SK-N-MC (cell line): ENCODE data around the gene TRMT10C.

ENCODE experiments used
- EZH2 ChIP-seq: fragments of 200-600 bp; sonication (generic); IDR thresholded peaks from one replicate; pipeline ENCODE4 v1.6.1; 2017; ENCODE audit warnings: antibody characterized with exemption
- POLR2AphosphoS5 ChIP-seq: IDR thresholded peaks from 2 replicates; pipeline ENCODE4 v1.6.1; 2012; ENCODE audit warnings: mild to moderate bottlenecking, low read depth, low read length, borderline replicate concordance

DNA sequence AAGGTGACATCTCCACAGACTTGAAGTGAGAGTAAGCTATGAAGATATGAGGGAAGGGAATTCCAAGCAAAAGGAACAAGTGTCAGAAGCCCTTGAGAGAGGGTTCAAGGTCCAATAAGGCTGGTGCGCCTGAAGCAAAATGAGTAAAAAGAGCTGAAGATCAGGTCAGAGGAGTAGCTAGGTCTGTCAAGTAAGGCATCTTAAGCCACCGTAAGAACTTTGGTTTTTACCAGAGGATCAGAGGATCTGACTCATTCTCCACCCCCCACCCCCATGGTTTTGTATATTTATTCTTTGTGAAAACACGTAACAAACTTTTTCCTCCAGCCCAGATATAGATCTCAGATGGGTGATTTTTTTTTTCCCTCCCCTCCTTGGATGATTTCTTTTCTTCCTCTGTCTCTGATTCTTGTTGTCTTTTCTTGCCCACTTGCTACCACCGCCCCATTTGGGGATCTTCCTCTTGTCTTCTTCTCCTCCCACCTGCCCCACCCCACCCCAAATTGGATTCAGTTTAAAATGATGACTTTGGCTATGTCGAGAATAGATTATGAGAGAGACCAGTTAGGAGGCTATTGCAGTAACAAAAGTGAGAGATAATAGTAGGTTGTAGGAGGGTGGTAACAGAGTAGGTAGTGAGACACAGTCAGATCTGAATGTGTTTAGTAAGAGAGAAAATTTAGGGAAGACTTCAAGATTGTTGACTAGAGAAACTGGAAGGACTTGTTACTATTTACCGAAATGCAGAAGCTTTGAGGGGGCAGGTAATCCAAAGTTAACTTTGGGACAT is 6.1 kb downstream of the TRMT10C start:
- TF ChIP-seq POLR2AphosphoS5 (no peak), EZH2 (no peak)
